ENCODE data around the gene SYNJ2.

The SYNJ2 gene

GRCh38 chr6:158086504-158087223 lies 105.0 kb downstream of the SYNJ2 start:
- DNase-seq: no peak

GRCh38 chr6:158087224-158087867 lies 105.7 kb downstream of the SYNJ2 start:
- no peak for DNase-seq

DNA sequence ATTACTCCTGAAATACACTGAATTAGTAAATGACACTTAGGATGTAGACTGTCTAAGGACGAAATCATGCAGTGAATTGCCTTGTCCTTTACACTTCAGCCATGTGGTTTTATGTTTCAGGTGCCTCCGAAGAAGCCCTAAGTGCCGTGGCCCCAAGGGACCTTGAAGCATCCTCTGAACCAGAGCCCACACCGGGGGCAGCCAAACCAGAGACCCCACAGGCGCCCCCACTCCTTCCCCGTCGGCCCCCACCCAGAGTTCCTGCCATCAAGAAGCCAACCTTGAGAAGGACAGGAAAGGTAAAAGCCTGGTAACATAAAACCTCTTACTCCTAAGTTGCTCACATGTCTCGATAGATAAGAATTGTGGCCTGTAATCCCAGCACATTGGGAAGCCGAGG lies 111.1 kb downstream of the SYNJ2 start:
- DNase-seq: no peak

DNA sequence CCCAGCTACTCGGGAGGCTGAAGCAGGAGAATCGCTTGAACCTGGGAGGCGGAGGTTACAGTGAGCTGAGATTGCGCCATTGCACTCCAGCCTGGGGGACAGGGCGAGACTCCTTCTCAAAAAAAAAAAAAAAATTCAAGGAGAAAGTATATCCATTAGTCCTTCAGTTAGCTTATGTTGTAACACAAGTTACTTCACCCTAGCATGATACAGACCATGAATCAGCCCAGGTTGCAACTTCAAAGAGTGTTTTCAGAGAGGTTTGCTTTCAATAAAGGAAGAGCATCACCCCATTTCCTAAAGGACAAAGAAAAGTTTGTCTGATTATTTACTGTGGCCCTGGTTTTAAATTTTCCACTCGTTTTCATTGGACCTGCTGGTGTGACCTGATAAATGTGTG lies 113.4 kb downstream of the SYNJ2 start:
- no peak for DNase-seq

GRCh38 chr6:158095671-158096070 lies 114.0 kb downstream of the SYNJ2 start:
- no peak for DNase-seq

GRCh38 chr6:158103228-158103627 lies 121.6 kb downstream of the SYNJ2 start:
- DNase-seq: no peak

DNA sequence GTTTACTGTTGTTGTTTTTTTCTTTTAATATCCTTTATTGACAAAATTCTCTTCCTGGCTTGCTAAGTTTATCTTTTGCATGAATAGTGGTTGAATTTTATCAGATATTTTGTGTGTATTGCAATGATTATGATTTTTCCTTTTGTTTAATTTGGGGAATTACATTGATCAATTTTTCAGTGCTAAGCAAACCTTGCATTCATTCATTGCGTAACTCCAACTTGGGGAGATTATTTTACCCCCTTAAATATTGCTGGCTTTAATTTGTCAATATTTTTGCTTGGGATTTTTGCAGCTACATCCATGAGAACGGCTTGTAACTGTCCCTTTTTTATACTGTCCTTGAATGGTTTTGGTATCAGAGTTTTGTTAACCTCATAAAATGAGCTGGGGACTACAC lies 123.0 kb downstream of the SYNJ2 start:
- DNase-seq: no peak

- DNase-seq: no peak
These were observed 128.1 kb downstream of the SYNJ2 start for GRCh38 chr6:158109748-158110147.

- no peak for DNase-seq
These were observed 129.3 kb downstream of the SYNJ2 start for GRCh38 chr6:158110986-158111385.

GRCh38 chr6:158111987-158112386 lies 130.3 kb downstream of the SYNJ2 start:
- no peak for DNase-seq

- no peak for DNase-seq
These were observed 132.1 kb downstream of the SYNJ2 start for GRCh38 chr6:158113802-158114201.

- no peak for DNase-seq
These were observed 133.4 kb downstream of the SYNJ2 start for GRCh38 chr6:158115102-158115501.

DNA sequence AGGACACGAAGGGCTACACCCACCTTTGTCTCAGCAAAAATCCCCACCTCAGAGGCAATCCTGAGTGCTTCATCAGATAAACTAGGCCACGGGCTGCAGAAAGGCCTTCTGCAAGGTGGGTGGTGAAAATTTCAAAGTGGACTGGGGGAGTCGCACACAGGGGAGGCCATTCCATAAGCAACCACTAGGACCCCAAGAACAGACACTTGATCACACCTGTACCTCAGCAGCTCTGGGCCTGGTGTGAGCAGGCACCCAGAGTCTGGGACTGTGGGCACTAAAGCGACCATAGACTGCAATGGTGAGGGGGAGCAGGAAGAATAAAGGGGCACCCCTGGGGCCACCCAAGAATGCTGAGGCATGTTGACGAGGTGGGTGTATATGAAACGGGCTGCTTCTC lies 133.8 kb downstream of the SYNJ2 start:
- DNase-seq: no peak

- no peak for DNase-seq
These were observed 137.2 kb downstream of the SYNJ2 start for GRCh38 chr6:158118886-158119285.

- DNase-seq: no peak
These were observed 139.7 kb downstream of the SYNJ2 start for GRCh38 chr6:158121335-158121734.

DNA sequence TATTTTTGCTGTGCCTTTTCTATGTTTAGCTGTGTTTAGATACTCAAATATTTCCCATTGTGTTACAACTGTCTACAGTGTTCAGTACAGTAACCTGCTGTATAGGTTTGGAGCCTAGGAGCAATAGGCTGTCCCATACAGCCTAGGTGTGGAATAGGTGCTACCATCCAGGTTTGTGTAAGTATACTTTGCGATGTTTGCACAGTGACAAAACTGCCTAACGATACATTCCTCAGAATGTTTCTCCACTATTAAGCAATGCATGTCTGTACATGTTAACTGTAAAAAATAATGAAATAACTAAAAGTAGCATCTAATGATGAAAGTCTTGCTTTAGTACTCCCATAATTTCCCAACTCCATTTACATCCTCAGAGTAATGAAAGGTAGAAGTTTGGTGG lies 140.4 kb downstream of the SYNJ2 start:
- DNase-seq: no peak

DNA sequence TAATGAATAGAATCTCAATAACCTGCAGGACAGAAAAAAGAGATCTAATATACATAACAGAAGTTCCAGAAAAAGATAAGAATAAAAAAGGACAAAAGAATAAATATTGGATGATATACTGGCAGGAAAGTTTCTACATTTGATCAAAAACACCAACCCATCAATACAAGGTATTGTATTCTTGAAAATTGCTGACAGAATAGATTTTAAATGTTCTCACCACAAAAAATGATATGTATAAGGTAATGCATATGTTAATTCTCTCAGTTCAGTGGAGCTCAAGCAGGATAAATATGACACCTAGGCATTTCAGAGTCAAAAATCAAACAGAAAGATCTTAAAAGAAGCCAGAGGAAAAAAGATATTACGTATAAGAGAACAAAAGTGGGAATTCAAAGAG lies 142.6 kb downstream of the SYNJ2 start:
- DNase-seq: no peak

- no peak for DNase-seq
These were observed 143.6 kb downstream of the SYNJ2 start for GRCh38 chr6:158125271-158125670.

DNA sequence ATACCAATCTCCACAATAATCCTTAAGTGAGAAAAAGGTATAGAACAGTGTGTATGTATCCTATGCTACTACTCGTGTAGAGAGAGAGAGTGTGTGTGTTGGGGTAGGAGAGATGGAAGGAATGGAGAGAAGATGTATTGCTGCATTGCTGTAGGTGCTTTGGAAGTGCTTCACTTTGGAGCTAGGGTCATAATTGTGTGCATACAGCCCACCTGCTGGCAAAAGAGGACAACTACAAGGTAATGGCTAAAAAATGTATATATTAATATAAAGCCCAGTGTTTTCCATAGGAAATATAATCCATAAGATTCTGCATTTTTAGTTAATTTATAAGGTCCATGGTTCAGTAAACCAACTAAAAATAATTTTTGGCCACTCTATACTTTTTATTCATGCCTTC lies 150.3 kb downstream of the SYNJ2 start:
- DNase-seq: no peak

GRCh38 chr6:158142789-158143188 lies 161.1 kb downstream of the SYNJ2 start:
- DNase-seq: no peak

- no peak for DNase-seq
These were observed 162.0 kb downstream of the SYNJ2 start for GRCh38 chr6:158143700-158144099.
